GM23248 (cell line): ENCODE measurements around the gene COL23A1.
"Not testable (repeated sequence)": the region's sequence is repeated elsewhere in the genome, so short reads cannot be mapped to it uniquely, and the experiment has no call there.

ENCODE experiments used
- EZH2 ChIP-seq: fragments of 200-600 bp; sonication (generic); IDR thresholded peaks from 2 replicates; pipeline ENCODE4 v1.6.1; 2018; ENCODE audit warnings: antibody characterized with exemption, mild to moderate bottlenecking; ENCODE audit not compliant: insufficient read depth, poor library complexity, severe bottlenecking
- EZH2phosphoT487 ChIP-seq: fragments of 200-600 bp; sonication (generic); IDR thresholded peaks from 2 replicates; pipeline ENCODE4 v1.6.1; 2018; ENCODE audit warnings: antibody characterized with exemption, moderate library complexity, mild to moderate bottlenecking, low read depth; ENCODE audit not compliant: insufficient read depth

DNA sequence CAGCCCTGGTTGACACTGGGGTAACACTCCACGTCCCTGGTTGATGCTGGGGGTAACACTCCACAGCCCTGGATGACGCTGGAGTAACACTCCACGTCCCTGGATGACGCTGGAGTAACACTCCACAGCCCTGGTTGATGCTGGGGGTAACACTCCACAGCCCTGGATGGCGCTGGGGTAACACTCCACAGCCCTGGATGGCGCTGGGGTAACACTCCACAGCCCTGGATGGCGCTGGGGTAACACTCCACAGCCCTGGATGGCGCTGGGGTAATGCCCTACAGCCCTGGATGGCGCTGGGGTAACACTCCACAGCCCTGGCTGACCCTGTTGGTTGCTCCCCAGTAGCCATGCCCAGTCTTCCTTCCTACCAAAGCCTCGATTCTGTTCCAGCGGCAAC is 4.8 kb downstream of the COL23A1 start:
- TF ChIP-seq EZH2, EZH2phosphoT487: not testable (repeated sequence)
